ENCODE results near the gene SAMMSON.

Gene SAMMSON

GRCh38 chr3:69999140-70000027, at the start of gene SAMMSON:
SAMMSON (plus strand) TSS chr3:69999733.
- in situ Hi-C loops (cut with MboI; ENCODE audit: low sequenced_read_pairs, unreplicated experiment): no loop called here
- no peak for TF ChIP-seq CTCF (IDR thresholded peaks at IDR 0.05; ENCODE audit: borderline replicate concordance, control extremely low read depth, extremely low read depth, insufficient read depth, missing control alignments)
- DNase-seq (ENCODE audit: low spot score): no peak

GRCh38 chr3:69951616-69952015, 47.9 kb upstream of the SAMMSON start:
- no peak for TF ChIP-seq CTCF (IDR thresholded peaks at IDR 0.05; ENCODE audit: borderline replicate concordance, control extremely low read depth, extremely low read depth, insufficient read depth, missing control alignments)
- in situ Hi-C loops (cut with MboI; ENCODE audit: low sequenced_read_pairs, unreplicated experiment): no loop called here
- DNase-seq (ENCODE audit: low spot score): no peak

GRCh38 chr3:69959581-69959980, 40.0 kb upstream of the SAMMSON start:
- no peak for DNase-seq (ENCODE audit: low spot score)
- no peak for TF ChIP-seq CTCF (IDR thresholded peaks at IDR 0.05; ENCODE audit: borderline replicate concordance, control extremely low read depth, extremely low read depth, insufficient read depth, missing control alignments)
- in situ Hi-C loops (cut with MboI; ENCODE audit: low sequenced_read_pairs, unreplicated experiment): no loop called here

GRCh38 chr3:69961706-69962439, 37.7 kb upstream of the SAMMSON start:
- TF ChIP-seq CTCF (IDR thresholded peaks at IDR 0.05; ENCODE audit: borderline replicate concordance, control extremely low read depth, extremely low read depth, insufficient read depth, missing control alignments): no peak
- in situ Hi-C loops (cut with MboI; ENCODE audit: low sequenced_read_pairs, unreplicated experiment): no loop called here
- DNase-seq (ENCODE audit: low spot score): no peak

- TF ChIP-seq CTCF (IDR thresholded peaks at IDR 0.05; ENCODE audit: borderline replicate concordance, control extremely low read depth, extremely low read depth, insufficient read depth, missing control alignments): no peak
- no peak for DNase-seq (ENCODE audit: low spot score)
- in situ Hi-C loops (cut with MboI; ENCODE audit: low sequenced_read_pairs, unreplicated experiment): no loop called here
These were observed 35.9 kb upstream of the SAMMSON start for GRCh38 chr3:69963643-69964042.

GRCh38 chr3:69967156-69967555, 32.4 kb upstream of the SAMMSON start:
- DNase-seq (ENCODE audit: low spot score): no peak
- TF ChIP-seq CTCF (IDR thresholded peaks at IDR 0.05; ENCODE audit: borderline replicate concordance, control extremely low read depth, extremely low read depth, insufficient read depth, missing control alignments): no peak
- in situ Hi-C loops (cut with MboI; ENCODE audit: low sequenced_read_pairs, unreplicated experiment): no loop called here
